HUES64 (cell line): ENCODE data around the gene ATXN7.

Experiments used
- H3K27ac ChIP-seq: 2 replicates; pipeline ENCODE4 v1.7.0; 2013; ENCODE audit warnings: low read depth, low read length, inconsistent platforms
- H3K27me3 ChIP-seq: 2 replicates; pipeline ENCODE4 v1.6.1; 2013; ENCODE audit warnings: mild to moderate bottlenecking, low read length; ENCODE audit not compliant: insufficient read depth
- H3K36me3 ChIP-seq: 2 replicates; pipeline ENCODE4 v1.6.1; 2013; ENCODE audit warnings: mild to moderate bottlenecking, low read length; ENCODE audit not compliant: insufficient read depth
- H3K4me1 ChIP-seq: 2 replicates; pipeline ENCODE4 v1.6.1; 2013; ENCODE audit warnings: mild to moderate bottlenecking, low read length, moderate library complexity; ENCODE audit not compliant: insufficient read depth
- H3K4me3 ChIP-seq: 2 replicates; pipeline ENCODE4 v1.5.1; 2013; ENCODE audit warnings: mild to moderate bottlenecking, low read length, moderate library complexity
- H3K9ac ChIP-seq: 2 replicates; pipeline ENCODE4 v1.6.1; 2013; ENCODE audit warnings: mild to moderate bottlenecking, low read depth, low read length
- H3K9me3 ChIP-seq: 2 replicates; pipeline ENCODE4 v1.6.1; 2013; ENCODE audit warnings: low read depth, low read length; ENCODE audit not compliant: insufficient read depth
- WGBS: fragments of 150-250, 120-280 bp; methylation state at CpG from one replicate; pipeline ENCODE4 v1.1.7; 2013; ENCODE audit warnings: missing lambda C conversion rate; 5-methylcytosine and 5-hydroxymethylcytosine counted together

ATXN7 gene

GRCh38 chr3:64016941-64017620 lies 153.4 kb downstream of the ATXN7 start:
- Histone ChIP-seq H3K4me3 (no peak overlapping the region), H3K27ac (no peak overlapping the region), H3K9ac (no peak overlapping the region), H3K4me1 (no peaks in the 10 kb centered on the region), H3K36me3 (peaks cover 98% of the 10 kb centered on the region), H3K9me3 (no peaks in the 10 kb centered on the region), H3K27me3 (no peaks in the 10 kb centered on the region)
- WGBS, result 95% methylated on average over 3 of the region's 3 CpGs

GRCh38 chr3:64019271-64019670 lies 155.6 kb downstream of the ATXN7 start:
- H3K27me3 ChIP-seq, result no peaks in the 10 kb centered on the region
- H3K4me1 ChIP-seq, result no peaks in the 10 kb centered on the region
- peaks cover 76% of the 10 kb centered on the region for H3K36me3 ChIP-seq
- WGBS, result 97% methylated on average over 3 of the region's 3 CpGs
- no peak overlapping the region for H3K9ac ChIP-seq
- no peak overlapping the region for H3K4me3 ChIP-seq
- H3K9me3 ChIP-seq, result no peaks in the 10 kb centered on the region
- no peak overlapping the region for H3K27ac ChIP-seq

- Histone ChIP-seq H3K4me1 (no peaks in the 10 kb centered on the region), H3K36me3 (peaks cover 70% of the 10 kb centered on the region), H3K9ac (no peak overlapping the region), H3K4me3 (no peak overlapping the region), H3K9me3 (no peaks in the 10 kb centered on the region), H3K27me3 (no peaks in the 10 kb centered on the region), H3K27ac (no peak overlapping the region)
- 85% methylated on average over 2 of the region's 2 CpGs for WGBS
Observed at GRCh38 chr3:64019879-64020278, 156.2 kb downstream of the ATXN7 start.

- peak overlapping the region; percentile 95 for H3K4me3 ChIP-seq
- H3K9me3 ChIP-seq, result no peaks in the 10 kb centered on the region
- H3K4me1 ChIP-seq, result no peaks in the 10 kb centered on the region
- WGBS, result 95% methylated on average over 6 of the region's 6 CpGs
- H3K27ac ChIP-seq, result no peak overlapping the region
- peaks cover 51% of the 10 kb centered on the region for H3K36me3 ChIP-seq
- no peaks in the 10 kb centered on the region for H3K27me3 ChIP-seq
- H3K9ac ChIP-seq, result peak overlapping the region; percentile 83; the same call in 1 of the 2 replicates
Observed at GRCh38 chr3:64021922-64022321, 158.3 kb downstream of the ATXN7 start.

GRCh38 chr3:64022451-64023186 lies 159.0 kb downstream of the ATXN7 start:
- H3K27me3 ChIP-seq, result no peaks in the 10 kb centered on the region
- no peaks in the 10 kb centered on the region for H3K4me1 ChIP-seq
- no peaks in the 10 kb centered on the region for H3K9me3 ChIP-seq
- 28% methylated on average over 24 of the region's 24 CpGs for WGBS
- peaks cover 44% of the 10 kb centered on the region for H3K36me3 ChIP-seq
- peak overlapping the region; percentile 95 for H3K4me3 ChIP-seq
- H3K9ac ChIP-seq, result peak overlapping the region; percentile 83
- H3K27ac ChIP-seq, result peak overlapping the region; percentile 87

GRCh38 chr3:64023187-64023860 lies 159.7 kb downstream of the ATXN7 start, which contains the start of gene PSMD6:
Gene PSMD6 (minus strand): TSS chr3:64023494. CDS start chr3:64023419, 75 bp downstream.
- Histone ChIP-seq H3K27me3 (no peaks in the 10 kb centered on the region), H3K36me3 (peaks cover 37% of the 10 kb centered on the region), H3K9ac (peak within 1 kb of the TSS; percentile 83), H3K9me3 (no peaks in the 10 kb centered on the region), H3K4me1 (0 out of 2 replicates have a peak, but pooled peaks cover under 1% of the 10 kb centered on the region), H3K4me3 (peak within 1 kb of the TSS; percentile 95), H3K27ac (peak within 1 kb of the TSS; percentile 87)
- under 1% methylated on average over 57 of the region's 59 CpGs for WGBS

GRCh38 chr3:64023861-64024223 lies 160.2 kb downstream of the ATXN7 start:
- Histone ChIP-seq H3K4me3 (peak overlapping the region; percentile 95; the same call in 1 of the 2 replicates), H3K4me1 (peaks cover 5% of the 10 kb centered on the region), H3K9me3 (no peaks in the 10 kb centered on the region), H3K36me3 (peaks cover 32% of the 10 kb centered on the region), H3K27me3 (no peaks in the 10 kb centered on the region), H3K9ac (no peak overlapping the region), H3K27ac (no peak overlapping the region)
- 82% methylated on average over 5 of the region's 5 CpGs for WGBS

GRCh38 chr3:64026346-64026745 lies 162.7 kb downstream of the ATXN7 start:
- H3K27me3 ChIP-seq, result no peaks in the 10 kb centered on the region
- H3K36me3 ChIP-seq, result peaks cover 7% of the 10 kb centered on the region
- H3K27ac ChIP-seq, result no peak overlapping the region
- no peaks in the 10 kb centered on the region for H3K9me3 ChIP-seq
- H3K4me1 ChIP-seq, result peaks cover 16% of the 10 kb centered on the region
- 94% methylated on average over 2 of the region's 2 CpGs for WGBS
- no peak overlapping the region for H3K9ac ChIP-seq
- no peak overlapping the region for H3K4me3 ChIP-seq

GRCh38 chr3:64027658-64028057 lies 164.0 kb downstream of the ATXN7 start:
- Histone ChIP-seq H3K9me3 (no peaks in the 10 kb centered on the region), H3K36me3 (no peaks in the 10 kb centered on the region), H3K27ac (no peak overlapping the region), H3K4me3 (no peak overlapping the region), H3K9ac (no peak overlapping the region), H3K4me1 (peaks cover 16% of the 10 kb centered on the region), H3K27me3 (no peaks in the 10 kb centered on the region)
- WGBS, result 96% methylated on average over 8 of the region's 8 CpGs

- Histone ChIP-seq H3K4me1 (peaks cover 16% of the 10 kb centered on the region), H3K36me3 (no peaks in the 10 kb centered on the region), H3K4me3 (no peak overlapping the region), H3K27me3 (no peaks in the 10 kb centered on the region), H3K27ac (no peak overlapping the region), H3K9ac (no peak overlapping the region), H3K9me3 (no peaks in the 10 kb centered on the region)
- 70% methylated on average over 3 of the region's 3 CpGs for WGBS
Observed at GRCh38 chr3:64028754-64029153, 165.1 kb downstream of the ATXN7 start.

GRCh38 chr3:64029287-64029686 lies 165.6 kb downstream of the ATXN7 start:
- WGBS, result 90% methylated on average over 4 of the region's 4 CpGs
- H3K27ac ChIP-seq, result no peak overlapping the region
- H3K4me3 ChIP-seq, result no peak overlapping the region
- no peaks in the 10 kb centered on the region for H3K9me3 ChIP-seq
- H3K36me3 ChIP-seq, result no peaks in the 10 kb centered on the region
- H3K9ac ChIP-seq, result no peak overlapping the region
- H3K4me1 ChIP-seq, result peaks cover 16% of the 10 kb centered on the region
- H3K27me3 ChIP-seq, result no peaks in the 10 kb centered on the region
